Nephron progenitor cell (in vitro differentiated cells): ENCODE data around the gene IQCM.

Experiments
- DNase-seq: peaks from one replicate; pipeline ENCODE4 v3.0.0; 2021
- H3K27ac Mint-ChIP-seq: 2 replicates; pipeline ENCODE4 v1.8.0; 2021; ENCODE audit warnings: mild to moderate bottlenecking, moderate library complexity, mixed read lengths
- H3K27me3 Mint-ChIP-seq: 2 replicates; pipeline ENCODE4 v1.8.0; 2021; ENCODE audit warnings: mild to moderate bottlenecking, low read depth, mixed read lengths; ENCODE audit not compliant: poor library complexity
- H3K36me3 Mint-ChIP-seq: 2 replicates; pipeline ENCODE4 v1.8.0; 2021; ENCODE audit warnings: low read depth, mixed read lengths
- H3K4me1 Mint-ChIP-seq: 2 replicates; pipeline ENCODE4 v1.8.0; 2021; ENCODE audit warnings: mixed read lengths
- H3K4me3 Mint-ChIP-seq: 2 replicates; pipeline ENCODE4 v1.8.0; 2021; ENCODE audit warnings: mild to moderate bottlenecking, moderate library complexity, mixed read lengths
- H3K9me3 Mint-ChIP-seq: 2 replicates; pipeline ENCODE4 v1.8.0; 2021; ENCODE audit warnings: mild to moderate bottlenecking, moderate library complexity, mixed read lengths
- CTCF ChIP-seq: fragments of 200-600 bp; sonication (generic); IDR thresholded peaks from 2 replicates; pipeline ENCODE4 v1.5.0; 2021; ENCODE audit warnings: antibody characterized with exemption

Gene IQCM

DNA sequence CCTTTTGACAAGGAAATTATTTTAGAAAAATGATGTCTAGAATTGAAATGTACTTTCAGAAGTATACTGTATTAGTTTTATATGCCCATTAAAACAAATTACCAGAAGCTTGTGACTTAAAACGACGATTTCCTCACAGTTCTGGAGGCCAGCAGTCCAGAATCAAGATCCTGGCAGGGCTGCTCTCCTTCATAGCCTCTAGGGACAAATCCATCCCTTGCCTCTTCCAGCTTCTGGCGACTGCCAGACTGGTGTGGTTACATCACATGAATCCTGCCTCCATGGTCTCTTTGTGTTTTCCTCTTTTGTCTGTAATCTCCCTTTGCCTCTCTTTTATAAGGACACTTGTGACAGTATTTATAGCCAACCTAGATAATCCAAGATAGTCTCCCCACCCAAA is 97.1 kb downstream of the IQCM start:
- Mint-ChIP-seq H3K36me3 (no peaks in the 10 kb centered on the region), H3K9me3 (peaks cover 6% of the 10 kb centered on the region), H3K4me3 (no peak overlapping the region), H3K27ac (no peak overlapping the region), H3K4me1 (no peaks in the 10 kb centered on the region), H3K27me3 (peaks cover 3% of the 10 kb centered on the region)
- TF ChIP-seq CTCF: no peak
- DNase-seq: no peak

DNA sequence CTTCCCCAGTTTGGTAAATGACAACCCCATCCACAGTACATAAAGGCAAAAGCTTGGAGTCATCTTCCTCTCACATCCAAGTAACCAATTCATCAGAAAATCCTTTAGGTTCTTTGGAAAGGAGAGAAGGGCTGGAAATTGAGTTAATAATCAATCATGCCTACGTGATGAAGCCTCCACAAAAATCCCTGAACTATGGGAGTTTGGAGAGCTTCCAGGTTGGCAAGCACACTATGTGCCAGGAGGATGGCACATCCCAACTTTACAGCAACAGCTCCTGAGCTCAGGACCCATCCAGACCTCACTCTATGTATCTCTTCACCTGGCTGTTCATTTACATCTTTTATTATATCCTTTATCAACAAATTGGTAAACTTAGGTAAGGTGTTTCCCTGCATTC is 98.9 kb downstream of the IQCM start:
- Mint-ChIP-seq H3K9me3 (peaks cover 6% of the 10 kb centered on the region), H3K4me1 (no peaks in the 10 kb centered on the region), H3K36me3 (no peaks in the 10 kb centered on the region), H3K27me3 (peaks cover 3% of the 10 kb centered on the region), H3K4me3 (no peak overlapping the region), H3K27ac (no peak overlapping the region)
- no peak for DNase-seq
- no peak for TF ChIP-seq CTCF

GRCh38 chr4:149715822-149716585 is 99.6 kb downstream of the IQCM start:
- Mint-ChIP-seq H3K27me3 (peaks cover 3% of the 10 kb centered on the region), H3K9me3 (peaks cover 6% of the 10 kb centered on the region), H3K27ac (no peak overlapping the region), H3K4me1 (no peaks in the 10 kb centered on the region), H3K36me3 (no peaks in the 10 kb centered on the region), H3K4me3 (no peak overlapping the region)
- no peak for TF ChIP-seq CTCF
- DNase-seq: no peak

- H3K4me3 Mint-ChIP-seq: no peak overlapping the region
- no peak for TF ChIP-seq CTCF
- DNase-seq: no peak
- H3K27me3 Mint-ChIP-seq: peaks cover 3% of the 10 kb centered on the region
- H3K36me3 Mint-ChIP-seq: no peaks in the 10 kb centered on the region
- peaks cover 6% of the 10 kb centered on the region for H3K9me3 Mint-ChIP-seq
- no peaks in the 10 kb centered on the region for H3K4me1 Mint-ChIP-seq
- no peak overlapping the region for H3K27ac Mint-ChIP-seq
Measured at GRCh38 chr4:149713031-149713430, 102.6 kb downstream of the IQCM start.

DNA sequence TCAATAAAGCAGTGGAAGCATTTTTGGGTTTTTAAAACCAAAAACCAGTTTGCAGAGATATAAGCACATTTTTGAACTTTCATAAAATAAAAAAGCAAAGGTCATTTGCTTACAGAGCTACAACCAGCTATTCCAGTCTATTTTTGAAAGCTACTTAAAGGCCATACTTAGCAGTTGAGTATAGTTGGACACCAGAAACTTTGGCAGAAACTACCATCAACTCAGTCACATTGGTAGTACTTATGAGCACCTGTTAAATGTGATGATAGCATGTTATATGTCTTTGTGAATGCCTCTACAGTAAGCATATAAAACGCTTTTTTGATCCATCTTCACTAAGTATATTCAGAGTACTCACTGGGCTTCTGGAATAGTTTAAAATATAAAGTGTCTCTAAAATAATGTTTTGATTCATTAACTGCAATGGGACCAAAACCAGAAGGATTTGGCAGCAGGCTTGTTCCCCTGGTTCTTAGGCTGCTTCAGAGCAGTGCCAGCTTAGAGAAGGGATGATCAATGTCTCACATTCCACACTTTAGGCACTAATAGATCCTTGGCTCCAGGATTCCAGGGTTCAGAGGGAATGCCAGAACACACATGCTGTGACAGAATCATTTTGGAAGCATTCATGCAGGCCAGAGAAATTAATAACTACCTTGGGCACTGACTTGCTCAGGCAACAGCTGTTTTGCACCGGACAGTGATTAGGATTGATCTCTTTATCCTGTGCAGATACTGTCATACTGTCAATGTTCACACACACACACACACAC is 103.9 kb downstream of the IQCM start:
- Mint-ChIP-seq H3K9me3 (peaks cover 4% of the 10 kb centered on the region), H3K4me1 (no peaks in the 10 kb centered on the region), H3K27ac (no peak overlapping the region), H3K4me3 (no peak overlapping the region), H3K36me3 (no peaks in the 10 kb centered on the region), H3K27me3 (peaks cover 3% of the 10 kb centered on the region)
- no peak for TF ChIP-seq CTCF
- DNase-seq: no peak

DNA sequence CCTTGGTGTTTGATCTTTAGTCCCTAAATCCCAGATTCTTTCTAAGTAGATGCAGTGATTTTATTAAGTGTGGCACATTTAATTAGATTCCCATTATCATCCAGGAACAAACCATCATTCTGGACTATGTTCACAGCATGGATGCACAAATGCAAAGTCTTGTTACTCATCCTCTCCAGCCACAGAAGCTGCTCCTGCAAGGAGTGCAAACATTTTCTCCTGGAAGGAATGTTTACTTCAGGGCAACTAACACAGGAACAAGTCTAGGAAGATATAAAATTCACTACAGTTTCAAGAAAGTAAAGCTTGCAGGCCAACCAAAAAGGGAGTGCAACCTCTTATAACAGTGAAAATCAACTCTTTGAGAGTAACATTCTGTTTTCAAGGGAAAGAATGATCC is 106.0 kb downstream of the IQCM start:
- Mint-ChIP-seq H3K4me1 (no peaks in the 10 kb centered on the region), H3K9me3 (no peaks in the 10 kb centered on the region), H3K27ac (no peak overlapping the region), H3K4me3 (no peak overlapping the region), H3K36me3 (no peaks in the 10 kb centered on the region), H3K27me3 (peaks cover 3% of the 10 kb centered on the region)
- no peak for DNase-seq
- no peak for TF ChIP-seq CTCF
